Stimulated activated naive CD8-positive, alpha-beta T cell treated with anti-CD3 and anti-CD28 coated beads, Interleukin-15, Interleukin-2, amounts not matched to agents 100 ng/mL and 50 ng/mL, for 24 hours (primary cell): Measurements from ENCODE around the gene RUVBL1.

Experiments
- H3K27ac Mint-ChIP-seq: one replicate; pipeline ENCODE4 v1.8.0; 2021; ENCODE audit warnings: mild to moderate bottlenecking, mixed read lengths
- H3K27me3 Mint-ChIP-seq: one replicate; pipeline ENCODE4 v1.8.0; 2021; ENCODE audit warnings: mixed read lengths
- H3K36me3 Mint-ChIP-seq: one replicate; pipeline ENCODE4 v1.8.0; 2021; ENCODE audit warnings: low read depth, mixed read lengths
- H3K4me1 Mint-ChIP-seq: one replicate; pipeline ENCODE4 v1.8.0; 2021; ENCODE audit warnings: low read depth, mixed read lengths
- H3K4me3 Mint-ChIP-seq: one replicate; pipeline ENCODE4 v1.8.0; 2021; ENCODE audit warnings: mild to moderate bottlenecking, mixed read lengths
- H3K9me3 Mint-ChIP-seq: one replicate; pipeline ENCODE4 v1.8.0; 2021; ENCODE audit warnings: mixed read lengths

Gene RUVBL1

DNA sequence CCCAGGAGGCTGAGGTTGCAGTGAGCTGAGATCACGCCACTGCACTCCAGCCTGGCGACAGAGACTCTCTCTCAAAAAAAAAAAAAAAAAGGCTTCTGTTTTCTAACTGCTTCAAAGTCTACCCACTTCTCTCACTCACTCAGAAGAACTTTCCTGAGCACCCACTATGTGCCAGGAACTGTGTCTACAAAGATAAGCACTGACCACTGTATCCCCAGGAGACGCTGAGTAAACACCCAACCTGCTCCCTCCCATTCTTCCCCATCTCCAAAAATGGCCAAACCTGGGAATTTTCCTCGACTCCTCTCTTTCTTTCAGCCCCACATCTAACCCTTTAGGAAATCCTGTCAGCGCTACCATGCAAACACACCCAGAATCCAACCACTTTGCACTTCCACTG lies 12.5 kb downstream of the RUVBL1 start:
- Mint-ChIP-seq H3K9me3 (no peaks in the 10 kb centered on the region), H3K36me3 (peaks cover 68% of the 10 kb centered on the region), H3K4me1 (peaks cover 42% of the 10 kb centered on the region), H3K4me3 (no peak overlapping the region), H3K27me3 (no peaks in the 10 kb centered on the region), H3K27ac (peak overlapping the region; percentile 89)

DNA sequence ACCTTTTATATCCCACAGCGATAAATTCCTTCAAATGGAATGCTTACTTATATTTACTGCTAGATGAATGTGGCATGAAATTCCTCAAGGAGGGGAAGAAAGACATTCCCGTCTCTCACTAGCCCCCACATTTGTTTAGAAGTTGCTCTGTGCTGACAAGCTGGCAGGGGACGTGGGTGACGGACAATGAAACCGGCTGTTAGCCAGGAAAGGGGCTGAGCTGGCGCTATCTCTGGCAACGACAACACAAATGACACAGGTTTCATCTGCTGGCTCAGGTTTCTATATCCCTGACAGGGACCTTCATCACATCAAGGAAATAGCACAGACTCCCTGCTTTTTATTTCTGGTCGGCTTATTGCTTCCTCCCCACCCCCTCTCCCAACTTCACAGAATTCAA lies 15.8 kb downstream of the RUVBL1 start:
- Mint-ChIP-seq H3K27ac (no peak overlapping the region), H3K27me3 (no peaks in the 10 kb centered on the region), H3K4me1 (peaks cover 17% of the 10 kb centered on the region), H3K4me3 (no peak overlapping the region), H3K36me3 (peaks cover 64% of the 10 kb centered on the region), H3K9me3 (no peaks in the 10 kb centered on the region)

DNA sequence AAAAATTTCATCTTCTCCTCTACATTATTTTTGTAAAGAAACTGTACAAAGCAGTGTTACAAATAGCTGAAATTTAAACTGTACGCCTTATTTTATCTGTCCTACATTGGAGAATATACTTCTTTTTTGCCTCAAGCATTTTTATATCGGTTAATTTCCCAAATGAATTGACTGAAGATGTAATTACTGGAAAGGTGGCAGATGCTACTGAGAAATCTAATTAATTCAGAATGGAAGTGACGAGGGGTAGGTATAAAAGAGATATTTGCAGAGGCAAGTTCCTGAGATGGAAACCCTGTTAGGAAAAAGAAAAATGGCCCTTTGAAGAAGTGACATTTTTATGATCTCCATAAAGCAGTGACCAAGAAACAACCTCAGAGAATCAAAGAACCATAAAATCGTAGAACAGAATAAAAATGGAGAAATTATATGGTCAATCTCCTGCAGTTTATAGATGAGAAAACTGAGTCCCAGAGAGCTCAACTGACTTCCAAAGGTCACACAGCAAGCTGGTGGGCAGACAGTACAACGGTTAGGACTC lies 20.4 kb downstream of the RUVBL1 start:
- H3K4me1 Mint-ChIP-seq: no peaks in the 10 kb centered on the region

DNA sequence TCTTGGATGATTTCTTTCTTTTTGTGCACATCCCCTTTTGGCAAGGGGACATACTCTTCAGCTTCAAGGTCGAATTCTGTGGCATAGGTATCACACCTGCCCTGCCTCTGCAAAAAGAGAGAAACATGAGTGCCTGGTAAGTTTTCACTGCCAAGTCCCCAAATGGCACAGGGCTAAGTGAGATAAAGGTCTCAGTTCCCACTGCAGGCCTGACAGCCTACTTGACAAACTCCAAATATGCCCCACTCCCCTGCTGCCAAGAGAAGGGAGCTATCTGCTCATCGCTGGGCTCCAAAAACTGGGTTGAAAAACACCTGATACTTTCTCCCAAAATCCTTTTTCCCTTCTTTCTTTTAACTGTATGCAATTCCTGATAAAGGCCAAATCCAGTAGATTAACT lies 23.0 kb downstream of the RUVBL1 start:
- Mint-ChIP-seq H3K4me3 (no peak overlapping the region), H3K9me3 (no peaks in the 10 kb centered on the region), H3K27ac (no peak overlapping the region), H3K4me1 (no peaks in the 10 kb centered on the region), H3K27me3 (no peaks in the 10 kb centered on the region), H3K36me3 (peaks cover 76% of the 10 kb centered on the region)

More for the DNA sequence above, 20.4 kb downstream of the RUVBL1 start:
- no peaks in the 10 kb centered on the region for H3K27me3 Mint-ChIP-seq
- no peak overlapping the region for H3K4me3 Mint-ChIP-seq
- H3K9me3 Mint-ChIP-seq: no peaks in the 10 kb centered on the region
- no peak overlapping the region for H3K27ac Mint-ChIP-seq
- peaks cover 73% of the 10 kb centered on the region for H3K36me3 Mint-ChIP-seq

DNA sequence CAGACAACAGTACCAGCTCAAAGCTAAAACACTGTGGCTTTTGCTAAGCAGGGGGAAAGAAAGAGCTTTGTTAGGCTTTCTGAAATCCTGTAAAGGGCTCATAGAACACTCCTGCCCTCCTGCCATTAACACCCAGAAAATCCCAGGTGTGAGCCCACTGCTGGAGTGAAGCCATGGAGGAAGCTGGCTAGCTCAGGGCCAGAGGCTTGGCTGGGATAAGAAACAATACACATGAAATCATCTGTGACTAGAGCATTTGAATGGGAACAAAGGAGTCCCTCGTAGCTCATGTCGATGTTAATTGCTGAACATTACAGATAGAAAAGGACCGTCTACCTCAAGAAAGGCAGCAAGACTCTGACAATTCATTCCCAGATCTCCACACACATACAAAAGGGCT lies 23.5 kb downstream of the RUVBL1 start:
- no peaks in the 10 kb centered on the region for H3K9me3 Mint-ChIP-seq
- H3K27ac Mint-ChIP-seq: no peak overlapping the region
- no peak overlapping the region for H3K4me3 Mint-ChIP-seq
- peaks cover 80% of the 10 kb centered on the region for H3K36me3 Mint-ChIP-seq
- no peaks in the 10 kb centered on the region for H3K27me3 Mint-ChIP-seq
- no peaks in the 10 kb centered on the region for H3K4me1 Mint-ChIP-seq

DNA sequence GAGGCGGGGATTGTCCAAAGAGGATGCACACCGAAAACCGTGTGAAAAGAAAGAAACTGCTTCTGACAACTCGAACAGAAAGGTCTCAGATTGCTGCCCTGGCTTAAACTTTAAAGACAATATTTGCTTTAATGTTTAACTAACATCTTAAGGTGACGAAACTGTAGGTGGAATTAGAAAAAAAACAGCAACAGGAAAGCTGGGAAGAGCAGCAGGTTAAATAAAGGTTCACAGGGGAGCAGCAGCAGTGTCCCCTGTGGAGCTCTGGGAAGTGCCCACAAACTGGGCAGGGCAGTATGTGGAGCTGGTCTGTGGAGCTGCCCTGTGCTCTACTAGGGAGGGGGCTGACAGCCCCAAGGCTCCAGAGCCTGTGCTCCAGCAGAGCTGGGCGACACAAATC lies 25.4 kb downstream of the RUVBL1 start:
- no peaks in the 10 kb centered on the region for H3K27me3 Mint-ChIP-seq
- H3K27ac Mint-ChIP-seq: no peak overlapping the region
- peaks cover 79% of the 10 kb centered on the region for H3K36me3 Mint-ChIP-seq
- H3K4me1 Mint-ChIP-seq: peaks cover 5% of the 10 kb centered on the region
- no peak overlapping the region for H3K4me3 Mint-ChIP-seq
- H3K9me3 Mint-ChIP-seq: no peaks in the 10 kb centered on the region

DNA sequence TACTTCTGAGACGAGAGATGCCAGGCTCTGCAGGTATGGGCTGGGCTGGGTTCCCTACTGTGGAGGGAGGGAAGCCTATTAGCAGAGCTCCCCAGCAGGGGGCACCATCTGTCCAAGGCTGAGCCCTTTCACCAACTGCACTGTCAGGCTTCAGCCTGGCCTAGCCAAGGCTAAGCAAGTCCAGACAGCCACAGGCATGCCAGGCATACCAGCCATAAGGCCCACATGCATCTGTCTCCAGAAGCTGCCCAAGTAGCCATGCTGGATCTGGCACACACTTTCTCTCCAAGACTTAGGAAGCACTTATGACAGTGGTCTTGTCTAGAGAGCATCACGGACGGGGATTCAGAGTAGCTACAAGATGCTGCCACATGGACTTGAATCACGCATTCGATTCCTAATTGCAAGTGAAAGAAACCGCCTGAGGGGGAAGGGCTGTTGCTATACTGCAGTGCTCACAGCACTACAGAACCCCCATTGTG lies 28.3 kb downstream of the RUVBL1 start:
- Mint-ChIP-seq H3K27ac (peak overlapping the region; percentile 61), H3K4me3 (no peak overlapping the region), H3K36me3 (peaks cover 67% of the 10 kb centered on the region), H3K9me3 (no peaks in the 10 kb centered on the region), H3K4me1 (peaks cover 5% of the 10 kb centered on the region), H3K27me3 (no peaks in the 10 kb centered on the region)

DNA sequence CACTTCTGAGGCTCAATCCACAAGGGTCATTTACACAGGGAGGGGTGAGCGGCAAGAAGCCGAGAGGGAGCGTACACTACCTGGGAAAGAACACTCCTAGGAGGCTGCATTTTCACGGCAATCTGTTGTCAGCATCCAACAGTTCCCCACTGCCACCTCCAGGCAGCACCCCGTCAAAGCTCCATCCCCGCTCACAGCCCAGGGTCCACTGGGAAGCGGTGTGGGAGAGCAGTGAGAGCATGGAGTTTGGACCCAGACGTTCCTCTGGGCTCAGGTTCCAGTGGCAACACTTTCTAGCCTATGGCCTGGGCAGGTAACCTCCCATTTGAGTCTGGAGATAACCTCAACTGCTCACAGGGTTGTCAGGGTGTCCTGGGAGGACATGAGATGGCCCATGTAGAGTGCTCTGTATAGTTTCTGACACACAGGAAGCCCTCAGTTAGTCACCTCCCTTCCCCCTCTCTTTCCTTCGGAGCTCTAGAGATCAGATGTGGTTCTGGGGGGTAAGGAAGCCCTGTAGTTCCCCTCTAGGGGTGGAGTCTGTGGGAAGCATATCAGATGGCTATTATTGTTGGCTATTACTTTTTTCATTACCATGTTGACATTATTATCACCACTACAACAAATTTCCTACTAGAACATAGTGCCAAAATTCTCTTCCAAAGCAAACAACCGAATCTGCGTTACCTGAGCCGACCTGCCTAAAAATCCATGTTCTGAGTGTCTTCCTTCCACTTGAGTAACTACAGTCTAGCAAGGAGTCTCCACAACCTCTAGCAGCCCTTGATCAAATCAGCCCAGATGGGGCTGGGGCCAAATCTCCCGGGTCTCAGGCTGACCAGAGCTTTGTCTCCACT lies 29.1 kb downstream of the RUVBL1 start:
- no peaks in the 10 kb centered on the region for H3K27me3 Mint-ChIP-seq
- H3K4me3 Mint-ChIP-seq: no peak overlapping the region
- H3K36me3 Mint-ChIP-seq: peaks cover 62% of the 10 kb centered on the region
- peaks cover 5% of the 10 kb centered on the region for H3K4me1 Mint-ChIP-seq
- peak overlapping the region; percentile 61 for H3K27ac Mint-ChIP-seq
- no peaks in the 10 kb centered on the region for H3K9me3 Mint-ChIP-seq

DNA sequence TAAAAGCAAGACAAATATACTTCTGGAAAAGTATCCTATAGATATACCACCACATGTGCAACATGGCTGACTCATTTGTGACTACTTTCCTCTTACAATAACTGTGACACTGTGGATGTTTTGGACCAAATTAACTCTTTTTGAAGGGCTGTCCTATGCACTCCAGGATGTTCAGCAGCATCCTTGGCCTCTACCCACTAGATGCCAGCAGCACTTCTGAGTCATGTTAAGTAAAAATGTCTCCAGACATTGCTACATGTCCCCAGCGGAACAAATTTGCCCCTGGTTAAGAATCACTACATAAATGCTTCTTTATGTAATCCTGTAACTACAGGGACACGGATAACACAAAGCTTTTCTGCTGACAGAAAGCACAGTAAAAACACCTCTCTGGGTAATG lies 32.0 kb downstream of the RUVBL1 start:
- Mint-ChIP-seq H3K27me3 (no peaks in the 10 kb centered on the region), H3K4me3 (no peak overlapping the region), H3K9me3 (no peaks in the 10 kb centered on the region), H3K36me3 (peaks cover 53% of the 10 kb centered on the region), H3K4me1 (peaks cover 5% of the 10 kb centered on the region), H3K27ac (no peak overlapping the region)

DNA sequence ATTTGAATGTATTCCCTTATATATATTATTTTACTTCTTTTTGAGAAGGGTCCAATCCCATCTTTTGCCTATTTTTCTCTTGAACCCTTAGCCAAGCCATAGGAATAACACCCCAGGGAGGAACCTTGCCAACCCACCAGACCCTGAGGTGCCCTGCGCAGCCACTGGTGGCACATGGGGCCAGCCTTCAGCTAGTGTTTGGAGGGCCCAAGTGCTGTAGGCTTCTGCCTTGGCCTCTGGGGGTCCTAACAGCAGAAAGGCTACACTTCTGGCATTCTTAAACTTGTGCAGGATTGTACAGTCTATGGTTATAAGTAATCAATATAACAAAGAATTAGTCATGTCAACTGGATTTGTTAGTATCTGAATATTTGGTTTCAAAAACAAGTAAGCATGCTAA lies 34.5 kb downstream of the RUVBL1 start:
- H3K9me3 Mint-ChIP-seq: no peaks in the 10 kb centered on the region
- no peak overlapping the region for H3K4me3 Mint-ChIP-seq
- no peak overlapping the region for H3K27ac Mint-ChIP-seq
- no peaks in the 10 kb centered on the region for H3K27me3 Mint-ChIP-seq
- no peaks in the 10 kb centered on the region for H3K4me1 Mint-ChIP-seq
- peaks cover 54% of the 10 kb centered on the region for H3K36me3 Mint-ChIP-seq

DNA sequence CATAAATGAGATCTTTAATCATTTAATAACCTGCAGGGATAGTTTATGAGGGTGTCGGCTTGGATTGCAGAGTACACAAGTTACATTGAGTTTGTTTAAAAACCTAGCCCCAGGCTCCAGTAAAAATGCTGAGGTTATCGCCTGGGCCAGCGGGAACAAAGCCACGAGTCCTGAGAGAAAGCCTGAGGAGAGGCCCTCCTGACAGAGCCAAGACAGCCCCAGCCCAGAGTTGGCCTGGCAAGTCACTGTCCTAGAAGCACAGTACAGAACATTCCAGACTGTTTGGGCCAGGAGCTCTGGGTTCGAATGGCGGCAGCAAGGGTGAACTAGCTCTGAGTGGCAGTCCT lies 39.0 kb downstream of the RUVBL1 start:
- no peak overlapping the region for H3K4me3 Mint-ChIP-seq
- no peak overlapping the region for H3K27ac Mint-ChIP-seq
- H3K9me3 Mint-ChIP-seq: no peaks in the 10 kb centered on the region
- no peaks in the 10 kb centered on the region for H3K27me3 Mint-ChIP-seq
- H3K4me1 Mint-ChIP-seq: peaks cover 5% of the 10 kb centered on the region
- peaks cover 72% of the 10 kb centered on the region for H3K36me3 Mint-ChIP-seq

DNA sequence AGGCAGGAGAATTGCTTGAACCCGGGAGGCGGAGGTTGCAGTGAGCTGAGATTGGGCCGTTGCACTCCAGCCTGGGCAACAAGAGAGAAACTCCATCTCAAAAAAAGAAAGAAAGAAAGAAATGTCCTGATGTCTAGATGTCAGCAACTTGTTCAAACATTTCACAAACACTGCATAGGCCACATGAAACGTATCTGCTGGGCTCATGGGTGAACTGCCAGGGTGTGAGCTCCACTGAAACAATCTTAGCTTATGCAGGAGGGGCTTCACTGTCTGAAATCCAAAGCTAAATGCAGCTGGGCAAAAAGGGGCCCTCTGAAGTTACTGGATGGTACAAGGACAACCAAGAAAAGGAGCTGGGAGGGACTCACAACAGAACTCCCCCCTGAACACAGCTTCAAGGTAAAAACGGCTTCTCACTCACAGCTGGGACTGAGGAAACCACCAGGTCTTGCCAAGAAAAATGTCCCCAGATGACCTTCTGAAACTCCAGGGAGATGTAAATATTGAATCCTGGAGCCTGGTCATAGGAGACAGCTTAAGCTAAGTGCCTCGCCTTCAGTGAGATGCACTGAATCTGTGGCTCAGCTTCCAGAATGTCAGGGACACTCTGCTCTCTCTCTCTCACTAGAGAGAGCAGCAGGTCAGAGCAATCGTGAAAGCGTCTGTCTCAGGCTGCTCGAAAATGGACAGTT lies 39.5 kb downstream of the RUVBL1 start:
- Mint-ChIP-seq H3K4me1 (peaks cover 5% of the 10 kb centered on the region), H3K36me3 (peaks cover 77% of the 10 kb centered on the region)

DNA sequence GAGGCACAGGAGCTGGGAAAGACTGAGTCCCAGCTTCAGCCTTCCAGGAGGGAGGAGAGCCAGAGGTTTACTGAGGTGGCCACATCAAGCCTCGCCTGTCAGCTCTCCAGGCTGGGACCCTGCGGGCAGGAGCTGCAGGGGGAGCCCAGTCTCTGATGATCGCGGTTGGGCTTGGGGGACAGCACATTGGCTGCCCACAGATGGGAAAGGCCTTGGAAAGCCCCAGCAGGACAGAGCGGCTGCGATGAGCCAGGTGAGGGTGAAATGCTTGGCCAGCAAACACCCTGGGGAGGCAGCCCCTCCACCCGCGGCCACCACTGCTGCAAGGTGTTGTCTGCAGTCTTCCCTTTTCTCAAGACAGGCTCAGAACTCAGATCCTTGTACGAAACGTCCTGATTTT lies 40.2 kb downstream of the RUVBL1 start:
- no peak overlapping the region for H3K4me3 Mint-ChIP-seq
- H3K36me3 Mint-ChIP-seq: peaks cover 85% of the 10 kb centered on the region
- peaks cover 5% of the 10 kb centered on the region for H3K4me1 Mint-ChIP-seq
- no peaks in the 10 kb centered on the region for H3K27me3 Mint-ChIP-seq
- no peaks in the 10 kb centered on the region for H3K9me3 Mint-ChIP-seq
- H3K27ac Mint-ChIP-seq: no peak overlapping the region

More for the DNA sequence above, 39.5 kb downstream of the RUVBL1 start:
- Mint-ChIP-seq H3K27ac (no peak overlapping the region), H3K4me3 (no peak overlapping the region), H3K27me3 (no peaks in the 10 kb centered on the region), H3K9me3 (no peaks in the 10 kb centered on the region)

DNA sequence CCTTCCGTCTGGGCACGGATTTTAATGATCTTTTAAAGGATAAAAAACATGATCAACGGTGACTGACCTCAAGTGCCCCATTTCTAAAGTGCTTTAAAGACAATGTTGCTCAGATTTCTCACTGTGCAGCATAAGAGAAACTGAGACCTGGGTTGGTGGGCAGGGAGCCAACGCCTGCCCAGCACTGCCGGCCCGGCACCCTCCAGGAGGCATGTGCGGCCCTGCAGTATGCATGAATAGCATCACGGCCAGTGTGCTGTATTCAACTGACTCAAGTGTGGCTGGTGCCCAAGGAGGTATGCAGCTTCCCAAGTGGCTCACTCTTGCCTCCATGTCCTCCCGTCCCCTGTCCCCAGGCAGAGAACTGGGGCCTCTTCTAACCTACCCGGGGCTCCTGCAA lies 41.1 kb downstream of the RUVBL1 start:
- Mint-ChIP-seq H3K4me1 (peaks cover 8% of the 10 kb centered on the region), H3K27ac (no peak overlapping the region), H3K27me3 (no peaks in the 10 kb centered on the region), H3K4me3 (no peak overlapping the region), H3K9me3 (no peaks in the 10 kb centered on the region), H3K36me3 (peaks cover 85% of the 10 kb centered on the region)

DNA sequence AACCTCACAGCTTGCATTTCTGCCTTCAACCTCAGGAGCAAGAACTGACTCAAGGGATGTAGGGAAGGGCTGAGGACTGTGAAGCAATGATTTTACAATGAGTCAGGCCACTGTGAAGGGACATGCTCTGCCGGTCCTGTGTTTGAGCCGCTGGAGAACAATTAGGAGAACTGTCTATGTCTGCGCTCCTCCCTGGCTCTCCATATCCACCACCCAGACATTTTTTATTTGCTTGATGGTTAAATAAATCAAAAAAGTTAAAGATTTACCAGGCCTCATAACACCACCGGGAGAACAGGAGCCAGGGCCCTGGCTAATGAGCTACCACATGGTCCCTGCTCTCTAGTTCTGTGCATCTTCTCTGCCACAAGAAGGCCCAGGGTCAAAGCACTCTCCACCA lies 41.8 kb downstream of the RUVBL1 start:
- Mint-ChIP-seq H3K27me3 (no peaks in the 10 kb centered on the region), H3K27ac (no peak overlapping the region), H3K4me1 (peaks cover 11% of the 10 kb centered on the region), H3K4me3 (no peak overlapping the region), H3K9me3 (no peaks in the 10 kb centered on the region), H3K36me3 (peaks cover 78% of the 10 kb centered on the region)
